ENCODE results near the gene XNDC1N.

DNA sequence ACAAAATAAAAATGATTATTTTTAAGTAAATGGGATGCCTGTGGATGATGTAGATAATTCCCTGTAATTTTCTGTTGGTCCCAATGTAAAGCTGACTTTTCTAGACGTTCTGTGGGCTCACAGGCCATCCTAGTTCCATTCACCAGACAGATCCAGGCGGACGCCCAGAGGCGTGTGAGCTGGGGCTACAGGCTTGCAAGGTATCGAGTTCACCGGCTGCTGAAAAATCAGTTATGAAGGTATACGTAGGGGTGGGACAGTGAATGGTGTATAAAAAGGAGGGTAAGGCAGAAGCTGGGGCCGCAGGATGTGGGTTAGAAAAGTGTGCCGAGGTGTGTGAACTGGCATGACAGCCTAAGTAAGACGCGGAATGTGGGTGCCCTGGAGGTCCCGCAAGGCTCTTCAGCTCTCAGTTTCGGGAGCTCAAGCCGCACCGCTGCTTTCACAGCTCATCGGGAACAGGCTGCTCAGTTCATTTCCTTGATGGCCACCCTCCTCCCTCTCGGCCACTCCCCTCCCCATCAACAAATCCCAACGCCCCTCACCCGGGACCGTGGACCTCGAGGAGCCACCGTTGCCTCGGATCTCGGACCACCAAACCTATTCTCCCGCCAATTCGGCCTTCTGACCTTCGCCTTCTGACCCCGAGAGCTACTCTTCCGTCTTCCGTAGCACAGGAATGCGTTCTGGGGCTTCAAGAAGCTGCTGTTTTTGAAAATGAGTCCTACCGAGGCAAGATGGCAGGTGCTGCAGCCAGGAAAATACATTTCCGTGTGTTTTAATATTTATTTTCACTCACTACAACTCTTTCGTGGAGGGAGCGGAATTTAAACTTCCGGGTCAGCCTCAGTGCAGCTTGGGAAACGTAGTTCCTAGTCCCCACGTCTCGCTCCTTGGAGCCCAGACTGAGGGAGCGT lies at the start of gene XNDC1N:
- TF ChIP-seq, protein P1, sequence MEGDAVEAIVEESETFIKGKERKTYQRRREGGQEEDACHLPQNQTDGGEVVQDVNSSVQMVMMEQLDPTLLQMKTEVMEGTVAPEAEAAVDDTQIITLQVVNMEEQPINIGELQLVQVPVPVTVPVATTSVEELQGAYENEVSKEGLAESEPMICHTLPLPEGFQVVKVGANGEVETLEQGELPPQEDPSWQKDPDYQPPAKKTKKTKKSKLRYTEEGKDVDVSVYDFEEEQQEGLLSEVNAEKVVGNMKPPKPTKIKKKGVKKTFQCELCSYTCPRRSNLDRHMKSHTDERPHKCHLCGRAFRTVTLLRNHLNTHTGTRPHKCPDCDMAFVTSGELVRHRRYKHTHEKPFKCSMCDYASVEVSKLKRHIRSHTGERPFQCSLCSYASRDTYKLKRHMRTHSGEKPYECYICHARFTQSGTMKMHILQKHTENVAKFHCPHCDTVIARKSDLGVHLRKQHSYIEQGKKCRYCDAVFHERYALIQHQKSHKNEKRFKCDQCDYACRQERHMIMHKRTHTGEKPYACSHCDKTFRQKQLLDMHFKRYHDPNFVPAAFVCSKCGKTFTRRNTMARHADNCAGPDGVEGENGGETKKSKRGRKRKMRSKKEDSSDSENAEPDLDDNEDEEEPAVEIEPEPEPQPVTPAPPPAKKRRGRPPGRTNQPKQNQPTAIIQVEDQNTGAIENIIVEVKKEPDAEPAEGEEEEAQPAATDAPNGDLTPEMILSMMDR (conservative IDR thresholded peaks at IDR 0.05; ENCODE audit: low read depth, low read length) = no peak
- TF ChIP-seq POLR2A (IDR thresholded peaks at IDR 0.05; ENCODE audit: low read depth, low read length) (no peak), FOS (IDR thresholded peaks at IDR 0.05; ENCODE audit: low read depth, low read length) (no peak), MAFK (IDR thresholded peaks at IDR 0.05; ENCODE audit: low read depth, low read length) (no peak), RFX5 (IDR thresholded peaks at IDR 0.05; ENCODE audit: low read depth, low read length) (no peak), RAD21 (IDR thresholded peaks at IDR 0.05; ENCODE audit: low read length) (no peak)

All from IMR-90 (cell line).